GM23338 (cell line): ENCODE measurements around the gene AK4.

Experiments
- CREB1 ChIP-seq: fragments of 250-450 bp; sonication (Bioruptor Pico); IDR thresholded peaks from 2 replicates; pipeline ENCODE4 v1.5.0; 2020; ENCODE audit warnings: low read depth, mild to moderate bottlenecking, moderate library complexity
- CTCF ChIP-seq, 2 experiments: fragments of 200-600 bp in 1 of 2; sonication (generic) in 1 of 2; conservative IDR thresholded peaks; 2 replicates each; pipeline versions ENCODE4 v1.5.1 to v1.6.1; 2016 to 2017; ENCODE audit warnings: antibody characterized with exemption in 2 of 2, low read depth in 2 of 2, mild to moderate bottlenecking in 2 of 2, moderate library complexity in 1 of 2
- ETS1 ChIP-seq: IDR thresholded peaks from 2 replicates; pipeline ENCODE4 v1.6.1; 2016; ENCODE audit warnings: antibody characterized with exemption
- EZH2 ChIP-seq: fragments of 200-600 bp; sonication (generic); IDR thresholded peaks from one replicate; pipeline ENCODE4 v1.8.0; 2017; ENCODE audit warnings: antibody characterized with exemption, mild to moderate bottlenecking, low read depth; ENCODE audit not compliant: unreplicated experiment
- EZH2phosphoT487 ChIP-seq: fragments of 200-600 bp; sonication (generic); IDR thresholded peaks from one replicate; pipeline ENCODE4 v1.8.1; 2018; ENCODE audit warnings: antibody characterized with exemption; ENCODE audit not compliant: unreplicated experiment
- JUNB ChIP-seq: IDR thresholded peaks from one replicate; pipeline ENCODE4 v1.6.1; 2016; ENCODE audit warnings: antibody characterized with exemption; ENCODE audit not compliant: unreplicated experiment
- NANOG ChIP-seq: IDR thresholded peaks from 2 replicates; pipeline ENCODE4 v1.6.1; 2016; ENCODE audit warnings: antibody characterized with exemption, borderline replicate concordance
- POLR2AphosphoS5 ChIP-seq: IDR thresholded peaks from 2 replicates; pipeline ENCODE4 v1.6.1; 2016; ENCODE audit warnings: antibody characterized with exemption, low read depth
- REST ChIP-seq: IDR thresholded peaks from one replicate; pipeline ENCODE4 v1.6.1; 2018; ENCODE audit warnings: antibody characterized with exemption; ENCODE audit not compliant: unreplicated experiment
- STAT1 ChIP-seq: IDR thresholded peaks from one replicate; pipeline ENCODE4 v1.6.1; 2016; ENCODE audit warnings: antibody characterized with exemption; ENCODE audit not compliant: unreplicated experiment
- ZNF114 ChIP-seq: fragments of 250-450 bp; sonication (Bioruptor Pico); IDR thresholded peaks from 2 replicates; pipeline ENCODE4 v1.5.0; 2020; ENCODE audit warnings: mild to moderate bottlenecking, moderate library complexity
- ZNF331 ChIP-seq: fragments of 250-450 bp; sonication (Bioruptor Pico); IDR thresholded peaks from 2 replicates; pipeline ENCODE4 v1.5.0; 2020; ENCODE audit warnings: low read depth, mild to moderate bottlenecking, moderate library complexity
- ZNF462 ChIP-seq: fragments of 250-450 bp; sonication (Bioruptor Pico); IDR thresholded peaks from 2 replicates; pipeline ENCODE4 v1.5.0; 2020; ENCODE audit warnings: mild to moderate bottlenecking, moderate library complexity

GRCh38 chr1:65189576-65190115, 41.6 kb downstream of the AK4 start:
- no peak for TF ChIP-seq POLR2AphosphoS5
- TF ChIP-seq CTCF (conservative IDR thresholded peaks at IDR 0.05; ENCODE audit: low read depth in 2 of 2) = no peak
- no peak for TF ChIP-seq EZH2
- TF ChIP-seq ZNF114 (CRISPR knock-in tag) = no peak
- no peak for TF ChIP-seq REST
- TF ChIP-seq CREB1 (CRISPR knock-in tag) = no peak
- no peak for TF ChIP-seq ZNF331
- TF ChIP-seq JUNB = no peak
- TF ChIP-seq EZH2phosphoT487 = no peak
- no peak for TF ChIP-seq ETS1
- TF ChIP-seq STAT1 = no peak
- no peak for TF ChIP-seq NANOG
- TF ChIP-seq ZNF462 = no peak
